ENCODE data around the gene JMJD4.

JMJD4 gene

GRCh38 chr1:227760377-227760776, 25.3 kb upstream of the JMJD4 start:
- peaks cover 15 to 51% (median 25%) of the 10 kb centered on the region in 3 donors for H3K36me3 ChIP-seq
- intact Hi-C loops (cut with DNase I; ENCODE audit: low total_unique reads), result loop anchor here (5.0 to 10.0 kb wide), 2 partner anchors 187 to 324 kb away; partner anchors contain the start of genes ARF1 and WNT9A
- H3K27ac ChIP-seq, result no peak overlapping the region
- no peaks in the 10 kb centered on the region for H3K27me3 ChIP-seq
- no peak overlapping the region for H3K4me3 ChIP-seq
- H3K4me1 ChIP-seq, result peaks cover 0 to 16% (median 6%) of the 10 kb centered on the region in 4 donors
- no peaks in the 10 kb centered on the region for H3K9me3 ChIP-seq
- DNase-seq, result no peak
- TF ChIP-seq CTCF (IDR thresholded peaks at IDR 0.05), result no peak

GRCh38 chr1:227759341-227760300, 24.5 kb upstream of the JMJD4 start:
- no peak for TF ChIP-seq CTCF (IDR thresholded peaks at IDR 0.05)
- H3K27me3 ChIP-seq, result no peaks in the 10 kb centered on the region
- no peak overlapping the region for H3K4me3 ChIP-seq
- no peak for DNase-seq
- intact Hi-C loops (cut with DNase I; ENCODE audit: low total_unique reads), result loop anchor here (5.0 to 10.0 kb wide), 2 partner anchors 188 to 325 kb away; partner anchors contain the start of genes ARF1 and WNT9A
- no peak overlapping the region for H3K27ac ChIP-seq
- H3K36me3 ChIP-seq, result peaks cover 15 to 47% (median 21%) of the 10 kb centered on the region in 3 donors
- no peaks in the 10 kb centered on the region for H3K9me3 ChIP-seq
- peaks cover 0 to 16% (median 6%) of the 10 kb centered on the region in 4 donors for H3K4me1 ChIP-seq

- H3K27me3 ChIP-seq, result no peaks in the 10 kb centered on the region
- no peak for TF ChIP-seq CTCF (IDR thresholded peaks at IDR 0.05)
- H3K27ac ChIP-seq, result no peak overlapping the region
- H3K4me3 ChIP-seq, result no peak overlapping the region
- H3K9me3 ChIP-seq, result no peaks in the 10 kb centered on the region
- H3K36me3 ChIP-seq, result peaks cover 15 to 35% (median 21%) of the 10 kb centered on the region in 3 donors
- intact Hi-C loops (cut with DNase I; ENCODE audit: low total_unique reads), result no loop called here
- no peak for DNase-seq
- peaks cover 0 to 22% (median 15%) of the 10 kb centered on the region in 4 donors for H3K4me1 ChIP-seq
These were observed 23.3 kb upstream of the JMJD4 start for GRCh38 chr1:227758366-227758765.

GRCh38 chr1:227757781-227758180, 22.7 kb upstream of the JMJD4 start:
- H3K27ac ChIP-seq, result no peak overlapping the region
- no peaks in the 10 kb centered on the region for H3K9me3 ChIP-seq
- peaks cover 15 to 35% (median 21%) of the 10 kb centered on the region in 3 donors for H3K36me3 ChIP-seq
- TF ChIP-seq CTCF (IDR thresholded peaks at IDR 0.05), result no peak
- H3K4me3 ChIP-seq, result no peak overlapping the region
- intact Hi-C loops (cut with DNase I; ENCODE audit: low total_unique reads), result no loop called here
- peaks cover 0 to 25% (median 16%) of the 10 kb centered on the region in 4 donors for H3K4me1 ChIP-seq
- H3K27me3 ChIP-seq, result no peaks in the 10 kb centered on the region
- no peak for DNase-seq

GRCh38 chr1:227756172-227756959, 21.3 kb upstream of the JMJD4 start:
- H3K4me1 ChIP-seq, result peaks cover 0 to 17% (median 10%) of the 10 kb centered on the region in 4 donors
- no peak overlapping the region for H3K4me3 ChIP-seq
- no peak overlapping the region for H3K27ac ChIP-seq
- H3K36me3 ChIP-seq, result peaks cover 15 to 30% (median 28%) of the 10 kb centered on the region in 3 donors
- no peak for TF ChIP-seq CTCF (IDR thresholded peaks at IDR 0.05)
- no peaks in the 10 kb centered on the region for H3K27me3 ChIP-seq
- no peaks in the 10 kb centered on the region for H3K9me3 ChIP-seq
- intact Hi-C loops (cut with DNase I; ENCODE audit: low total_unique reads), result no loop called here
- DNase-seq, result no peak

Measured in tibial artery (tissue), 4 donors.